ENCODE measurements around the gene SPRTN.

Gene SPRTN

DNA sequence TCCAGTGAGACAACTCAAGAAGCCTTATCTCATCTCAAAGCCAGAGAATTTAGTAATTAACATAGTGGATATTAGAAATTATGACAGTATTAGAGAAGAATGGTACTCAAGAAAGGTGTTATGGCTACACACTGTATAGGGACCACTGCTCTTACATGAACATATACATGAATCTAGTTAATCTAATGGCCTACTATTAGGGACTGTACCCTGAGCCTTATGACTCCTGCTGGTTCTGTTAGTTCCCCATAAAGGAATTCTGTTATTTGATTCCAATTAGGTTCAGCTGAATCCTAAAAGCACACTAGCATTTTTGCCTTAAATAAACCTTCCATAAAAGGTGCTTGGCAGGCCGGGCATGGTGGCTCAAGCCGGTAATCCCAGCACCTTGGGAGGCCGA is 44.3 kb downstream of the SPRTN start:
- H3K4me1 Mint-ChIP-seq (ENCODE audit: low read depth), result peaks cover 42% of the 10 kb centered on the region
- no peak overlapping the region for H3K4me3 Mint-ChIP-seq

DNA sequence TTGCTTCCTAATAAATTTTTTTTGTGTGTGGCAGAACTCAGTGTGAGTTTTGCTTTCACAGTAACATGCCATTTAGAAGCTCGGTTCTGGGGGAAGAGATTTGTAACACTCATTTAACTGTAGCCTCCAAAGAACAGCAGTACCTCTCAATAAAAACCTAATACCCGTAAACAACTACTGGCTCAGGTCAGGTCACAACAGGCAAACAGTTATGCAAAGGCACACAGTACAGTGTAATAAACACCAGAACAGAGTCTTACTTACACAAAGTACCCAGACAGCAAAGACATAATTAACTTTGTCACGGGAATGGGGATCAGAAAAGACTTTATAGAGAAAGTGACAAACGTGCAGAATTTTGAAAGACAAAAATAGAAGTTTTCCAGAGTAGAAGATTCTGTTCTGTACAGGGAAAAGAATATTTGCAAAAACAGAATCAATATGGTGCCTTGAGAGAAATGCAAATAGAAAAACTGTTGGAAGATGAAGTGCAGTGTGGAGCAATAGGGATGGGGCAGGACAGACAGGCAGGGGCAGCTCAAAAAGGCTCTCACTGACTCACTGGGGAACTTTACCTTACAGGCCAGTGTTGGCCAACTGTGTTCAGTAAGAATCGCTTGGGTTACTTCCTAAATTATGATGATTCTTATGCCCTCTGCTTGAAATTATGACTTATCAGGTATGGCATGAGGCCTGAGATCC is 45.2 kb downstream of the SPRTN start:
- H3K4me1 Mint-ChIP-seq (ENCODE audit: low read depth), result peaks cover 42% of the 10 kb centered on the region
- DNase-seq, result no peak
- H3K9me3 Mint-ChIP-seq, result no peaks in the 10 kb centered on the region
- no peak overlapping the region for H3K27ac Mint-ChIP-seq
- H3K27me3 Mint-ChIP-seq, result no peaks in the 10 kb centered on the region
- peaks cover 4% of the 10 kb centered on the region for H3K36me3 Mint-ChIP-seq (ENCODE audit: low read depth)
- H3K4me3 Mint-ChIP-seq, result no peak overlapping the region

More for the DNA sequence above, 44.3 kb downstream of the SPRTN start:
- DNase-seq, result no peak
- Mint-ChIP-seq H3K9me3 (no peaks in the 10 kb centered on the region), H3K27ac (no peak overlapping the region), H3K27me3 (no peaks in the 10 kb centered on the region), H3K36me3 (ENCODE audit: low read depth) (peaks cover 4% of the 10 kb centered on the region)

DNA sequence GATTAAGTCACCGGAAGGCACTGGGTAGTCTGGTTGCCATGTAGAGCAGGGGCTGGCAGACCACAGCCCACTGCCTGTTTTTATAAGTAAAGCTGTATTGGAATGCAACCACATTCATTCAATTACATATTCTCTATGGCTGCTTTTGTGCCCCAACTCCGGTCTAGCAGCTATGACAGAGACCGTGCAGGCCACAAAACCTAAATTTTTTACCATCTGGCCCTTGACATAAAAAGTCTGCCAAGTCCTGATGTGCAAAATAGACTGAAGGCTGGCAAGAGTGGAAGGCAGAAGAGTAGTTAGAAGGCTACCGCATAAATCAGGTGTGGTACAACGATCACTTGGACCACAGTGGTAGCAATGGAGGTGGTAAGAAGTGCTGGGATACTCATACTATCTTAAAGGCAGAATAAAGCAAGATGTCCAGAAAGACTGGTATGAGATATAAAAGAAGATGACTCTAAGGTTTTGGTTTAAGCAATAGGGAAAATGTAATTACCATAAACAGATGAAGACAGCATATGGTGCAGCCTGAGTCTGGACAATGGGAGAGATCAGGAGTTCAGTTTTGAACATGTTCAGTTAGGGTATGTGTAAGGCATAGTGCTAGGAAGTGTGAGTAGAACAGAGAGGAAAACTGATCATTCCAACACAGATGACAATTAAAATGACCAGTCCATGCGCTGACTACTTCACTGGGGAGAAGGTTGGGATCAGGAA is 46.8 kb downstream of the SPRTN start:
- Mint-ChIP-seq H3K4me3 (no peak overlapping the region), H3K36me3 (ENCODE audit: low read depth) (peaks cover 5% of the 10 kb centered on the region), H3K4me1 (ENCODE audit: low read depth) (peaks cover 38% of the 10 kb centered on the region), H3K27ac (no peak overlapping the region), H3K9me3 (no peaks in the 10 kb centered on the region), H3K27me3 (no peaks in the 10 kb centered on the region)
- no peak for DNase-seq

DNA sequence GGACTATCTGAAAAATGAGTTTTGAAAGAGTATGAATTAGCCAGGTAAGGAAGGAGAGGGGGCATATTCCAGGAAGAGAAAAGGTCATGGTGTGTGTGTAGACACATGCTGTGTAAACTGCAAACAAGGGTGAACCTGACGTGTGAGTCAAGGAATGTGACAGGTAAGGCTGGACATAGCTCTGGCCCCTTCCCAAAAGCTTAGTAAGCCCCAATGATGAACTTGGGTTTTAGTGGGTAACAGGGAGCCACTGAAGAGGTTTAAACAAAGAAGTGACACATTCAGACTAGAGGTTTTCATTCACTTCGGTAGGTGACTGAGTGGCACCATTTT is 47.3 kb downstream of the SPRTN start:
- Mint-ChIP-seq H3K27ac (no peak overlapping the region), H3K36me3 (ENCODE audit: low read depth) (peaks cover 6% of the 10 kb centered on the region), H3K4me1 (ENCODE audit: low read depth) (peaks cover 41% of the 10 kb centered on the region), H3K27me3 (no peaks in the 10 kb centered on the region), H3K9me3 (no peaks in the 10 kb centered on the region), H3K4me3 (no peak overlapping the region)
- DNase-seq, result no peak

DNA sequence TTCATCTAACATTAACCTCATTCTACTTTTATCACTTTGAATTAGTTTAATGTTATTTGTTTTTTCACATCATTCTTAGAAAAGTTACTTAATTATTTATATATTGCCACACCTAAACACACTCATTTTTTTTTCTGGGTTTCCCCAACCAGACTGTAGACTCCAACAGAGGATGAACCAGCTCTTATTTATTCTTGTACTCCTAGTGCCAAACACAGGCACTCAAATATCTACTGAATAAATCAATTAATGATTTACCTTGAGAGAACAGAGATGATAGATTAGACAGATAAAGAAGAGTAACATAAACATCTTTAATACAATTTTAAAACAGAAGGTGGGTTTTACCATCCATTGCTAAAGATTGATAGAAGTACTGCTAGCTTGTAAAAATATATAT is 48.4 kb downstream of the SPRTN start:
- Mint-ChIP-seq H3K27me3 (no peaks in the 10 kb centered on the region), H3K4me3 (no peak overlapping the region), H3K4me1 (ENCODE audit: low read depth) (peaks cover 45% of the 10 kb centered on the region), H3K36me3 (ENCODE audit: low read depth) (peaks cover 6% of the 10 kb centered on the region), H3K9me3 (no peaks in the 10 kb centered on the region), H3K27ac (no peak overlapping the region)
- no peak for DNase-seq

DNA sequence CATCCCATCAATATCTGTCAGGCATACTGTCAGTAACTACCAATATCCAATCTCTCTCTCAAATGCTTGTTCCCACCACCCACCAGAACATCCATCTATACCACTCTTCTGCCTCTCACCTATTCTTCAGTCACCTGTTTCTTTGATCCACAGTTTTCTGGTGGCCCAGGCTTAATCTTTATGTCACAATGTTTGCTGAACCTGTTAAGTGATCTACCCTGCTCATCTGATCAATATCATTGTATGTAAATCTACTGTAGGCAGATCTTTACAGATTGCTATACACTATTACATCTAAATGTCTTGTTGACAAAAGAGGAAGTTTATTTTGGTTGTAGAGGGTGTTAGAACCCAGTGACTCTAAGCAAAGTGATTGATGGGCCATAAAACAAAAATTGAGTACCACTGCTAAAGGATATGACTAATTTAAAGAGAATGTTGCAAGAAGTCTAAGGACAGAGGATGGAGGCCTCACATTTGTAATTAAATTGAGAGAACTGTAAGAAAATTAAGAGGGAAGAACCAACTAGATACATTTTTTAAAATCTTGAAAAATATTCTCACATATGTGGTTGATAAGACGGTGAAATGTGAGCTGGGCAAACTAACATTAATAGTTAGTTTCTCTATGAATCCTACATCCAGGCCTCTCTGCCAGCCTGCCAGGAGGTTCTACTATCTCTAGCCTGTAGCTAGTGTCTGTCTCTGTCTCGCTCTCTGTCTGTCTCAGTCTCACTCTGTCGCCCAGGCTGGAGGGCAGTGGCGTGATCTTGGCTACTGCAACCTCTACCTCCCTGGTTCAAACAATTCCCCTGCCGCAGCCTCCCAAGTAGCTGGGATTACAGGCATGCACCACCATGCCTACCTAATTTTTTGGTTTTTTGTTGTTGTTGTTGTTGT is 49.9 kb downstream of the SPRTN start:
- no peak overlapping the region for H3K4me3 Mint-ChIP-seq

DNA sequence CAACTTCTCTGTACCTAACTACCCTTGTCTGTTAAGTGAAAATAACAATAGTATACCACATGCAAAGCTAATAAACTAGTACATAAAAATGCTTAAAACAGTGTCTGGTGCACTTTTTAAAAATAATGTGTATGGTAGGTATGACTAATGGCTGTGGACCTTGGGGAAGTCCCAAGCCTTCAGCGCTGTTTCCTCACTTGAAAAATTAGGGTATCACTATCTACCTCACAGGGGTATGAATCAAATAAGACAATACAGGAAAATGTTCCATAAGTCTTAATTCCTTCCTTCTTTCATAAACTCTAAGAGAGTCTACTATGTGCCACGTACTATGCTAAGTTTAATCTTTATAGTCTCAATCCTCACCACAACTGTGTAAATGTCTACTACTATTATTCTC is 52.0 kb downstream of the SPRTN start:
- Mint-ChIP-seq H3K27ac (peak overlapping the region; percentile 56), H3K9me3 (no peaks in the 10 kb centered on the region), H3K4me1 (ENCODE audit: low read depth) (peaks cover 57% of the 10 kb centered on the region), H3K36me3 (ENCODE audit: low read depth) (peaks cover 8% of the 10 kb centered on the region), H3K27me3 (no peaks in the 10 kb centered on the region), H3K4me3 (no peak overlapping the region)
- no peak for DNase-seq

More for the DNA sequence above, 49.9 kb downstream of the SPRTN start:
- no peaks in the 10 kb centered on the region for H3K9me3 Mint-ChIP-seq
- H3K36me3 Mint-ChIP-seq (ENCODE audit: low read depth), result peaks cover 6% of the 10 kb centered on the region
- no peak for DNase-seq
- H3K27ac Mint-ChIP-seq, result peak overlapping the region; percentile 73
- H3K27me3 Mint-ChIP-seq, result no peaks in the 10 kb centered on the region
- peaks cover 45% of the 10 kb centered on the region for H3K4me1 Mint-ChIP-seq (ENCODE audit: low read depth)

DNA sequence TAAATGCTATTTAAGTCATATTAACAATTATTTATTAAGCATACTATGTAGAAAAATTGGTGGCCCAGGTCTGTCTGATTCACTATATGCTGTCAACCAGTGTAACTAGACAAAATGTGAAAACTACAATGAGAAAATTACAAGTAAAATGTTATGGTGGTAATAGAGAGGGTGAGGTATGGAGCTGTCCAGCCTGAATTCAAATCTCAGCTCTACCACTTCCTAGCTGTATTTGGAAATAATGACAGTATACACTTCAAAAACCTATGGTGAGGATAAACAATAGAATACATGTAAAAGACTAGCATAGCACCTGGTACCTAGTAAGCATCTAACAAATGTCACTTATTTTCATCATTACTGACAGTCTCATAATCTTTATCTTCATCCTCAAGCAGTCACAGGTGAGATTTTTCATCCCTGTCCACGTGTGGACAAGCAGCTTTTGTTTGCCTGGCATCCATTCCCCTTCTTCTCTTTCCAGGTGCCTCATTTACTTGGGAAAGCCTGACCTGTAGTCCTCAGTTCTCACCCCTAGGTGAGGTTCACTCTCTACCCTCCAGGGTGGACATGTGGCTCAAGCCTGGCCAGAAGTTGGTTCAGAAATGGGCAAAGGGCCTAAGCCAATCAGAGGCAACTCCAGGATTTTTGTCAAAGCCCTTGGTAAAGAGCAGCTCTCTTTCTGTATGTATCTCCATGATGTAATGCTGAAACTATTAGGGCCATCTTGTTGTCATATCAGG is 54.5 kb downstream of the SPRTN start:
- Mint-ChIP-seq H3K4me3 (no peak overlapping the region), H3K27me3 (no peaks in the 10 kb centered on the region), H3K4me1 (ENCODE audit: low read depth) (peaks cover 67% of the 10 kb centered on the region)

DNA sequence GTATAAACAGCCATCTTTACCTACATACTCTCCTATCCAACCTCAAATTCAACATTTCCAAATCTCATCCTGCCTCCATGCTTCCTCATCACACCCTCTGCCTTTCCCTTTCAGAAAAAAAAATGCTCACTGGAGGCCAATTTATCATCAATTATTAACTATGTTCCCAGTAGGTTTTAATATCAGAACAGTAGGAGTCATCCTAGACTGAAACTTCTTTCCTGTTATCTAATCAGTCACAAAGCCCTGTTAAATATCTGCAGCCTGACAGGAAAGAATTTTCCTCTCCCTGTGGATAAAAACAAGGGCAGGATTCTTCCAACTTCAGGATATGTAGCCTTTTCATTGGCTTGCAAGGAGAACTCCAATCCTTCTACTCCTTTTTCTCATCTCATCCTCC is 55.6 kb downstream of the SPRTN start:
- H3K4me1 Mint-ChIP-seq (ENCODE audit: low read depth), result peaks cover 65% of the 10 kb centered on the region
- DNase-seq, result no peak
- H3K27ac Mint-ChIP-seq, result no peak overlapping the region
- peaks cover 10% of the 10 kb centered on the region for H3K36me3 Mint-ChIP-seq (ENCODE audit: low read depth)
- no peaks in the 10 kb centered on the region for H3K27me3 Mint-ChIP-seq
- H3K4me3 Mint-ChIP-seq, result no peak overlapping the region
- no peaks in the 10 kb centered on the region for H3K9me3 Mint-ChIP-seq

More for the DNA sequence above, 54.5 kb downstream of the SPRTN start:
- DNase-seq, result no peak
- H3K36me3 Mint-ChIP-seq (ENCODE audit: low read depth), result peaks cover 10% of the 10 kb centered on the region
- no peaks in the 10 kb centered on the region for H3K9me3 Mint-ChIP-seq
- peak overlapping the region; percentile 7 for H3K27ac Mint-ChIP-seq

DNA sequence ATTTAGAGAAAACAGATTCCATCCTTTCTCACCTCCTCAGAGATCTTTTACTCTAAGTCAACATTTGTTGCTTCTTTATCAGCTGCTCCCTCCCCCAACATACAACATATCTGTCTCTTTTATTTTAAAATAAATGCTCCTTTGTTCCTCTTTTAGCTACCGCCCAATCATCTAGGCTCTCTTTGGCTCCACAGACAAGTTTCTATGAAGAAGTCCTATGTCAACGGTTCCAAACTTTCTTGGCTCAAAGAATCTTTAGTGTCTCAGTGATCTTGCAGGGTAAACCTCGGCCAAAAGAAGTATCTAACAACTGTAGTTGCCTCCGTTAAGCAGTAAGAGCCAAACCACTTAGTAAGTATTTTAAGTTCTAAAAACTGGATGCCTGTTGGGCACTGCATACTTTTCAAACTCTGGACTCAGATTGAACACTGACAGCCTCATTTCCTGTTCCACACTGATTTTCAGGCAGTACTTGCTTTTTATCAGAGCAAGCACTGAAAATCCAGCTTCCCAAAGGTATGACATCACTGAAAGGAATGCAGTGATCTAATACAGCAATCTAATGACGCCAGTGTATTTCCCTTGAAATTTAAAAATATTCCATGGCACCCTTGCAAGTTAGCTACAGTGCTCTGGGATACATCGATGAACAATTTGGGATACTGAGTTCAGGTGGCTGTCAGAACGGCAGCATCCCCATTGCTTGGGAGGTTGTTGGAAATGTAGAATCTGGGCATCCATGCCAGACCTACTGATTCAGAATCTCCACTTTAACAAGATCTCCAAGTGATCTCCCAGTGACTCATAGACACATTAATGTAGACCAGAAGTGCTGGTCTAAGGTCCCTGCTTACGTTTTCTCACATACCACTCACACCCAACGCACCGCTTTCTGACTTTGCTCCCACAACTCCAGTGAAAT is 57.2 kb downstream of the SPRTN start:
- Mint-ChIP-seq H3K9me3 (no peaks in the 10 kb centered on the region), H3K27me3 (no peaks in the 10 kb centered on the region), H3K36me3 (ENCODE audit: low read depth) (peaks cover 5% of the 10 kb centered on the region), H3K27ac (no peak overlapping the region), H3K4me3 (no peak overlapping the region), H3K4me1 (ENCODE audit: low read depth) (peaks cover 66% of the 10 kb centered on the region)
- no peak for DNase-seq

DNA sequence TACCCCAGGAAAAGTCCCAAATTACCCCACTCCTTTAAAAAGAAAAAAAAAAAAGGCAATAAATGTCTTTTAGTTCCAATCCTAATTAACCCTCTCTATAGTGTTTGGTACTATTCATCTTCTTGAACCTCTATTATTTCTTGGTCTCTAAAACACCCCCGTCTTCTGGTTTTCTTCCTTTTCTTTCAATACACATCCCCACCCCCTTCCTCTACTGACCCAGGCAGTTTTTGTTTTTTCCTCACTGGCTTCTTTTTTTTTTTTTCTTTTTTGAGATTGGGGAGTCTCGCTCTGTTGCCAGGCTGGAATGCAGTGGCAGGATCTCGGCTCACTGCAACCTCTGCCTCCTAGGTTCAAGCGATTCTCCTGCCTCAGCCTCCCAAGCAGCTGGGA is 57.9 kb downstream of the SPRTN start:
- H3K9me3 Mint-ChIP-seq, result no peaks in the 10 kb centered on the region
- DNase-seq, result no peak
- H3K4me3 Mint-ChIP-seq, result no peak overlapping the region
- H3K27ac Mint-ChIP-seq, result peak overlapping the region; percentile 39
- H3K4me1 Mint-ChIP-seq (ENCODE audit: low read depth), result peaks cover 63% of the 10 kb centered on the region
- H3K27me3 Mint-ChIP-seq, result no peaks in the 10 kb centered on the region
- H3K36me3 Mint-ChIP-seq (ENCODE audit: low read depth), result peaks cover 5% of the 10 kb centered on the region

DNA sequence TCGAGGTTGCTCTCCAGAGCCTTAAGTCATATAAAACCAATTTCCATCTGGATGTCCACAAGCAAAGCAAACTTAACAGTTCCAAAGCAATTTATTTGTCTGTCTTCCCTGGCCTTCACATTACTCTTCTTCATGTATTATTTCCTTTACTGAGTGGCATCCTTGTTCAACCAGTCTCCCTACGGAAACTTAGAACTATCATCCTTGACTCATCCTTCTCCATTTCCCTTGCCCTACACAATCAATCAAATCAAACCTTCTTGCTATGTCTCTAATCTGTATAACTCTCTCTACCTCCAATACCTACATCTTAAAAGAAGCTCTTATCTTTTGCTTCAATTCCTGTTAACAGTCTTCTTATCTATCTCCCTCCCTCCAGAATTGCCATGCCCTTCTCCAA is 58.5 kb downstream of the SPRTN start:
- Mint-ChIP-seq H3K36me3 (ENCODE audit: low read depth) (peaks cover 5% of the 10 kb centered on the region), H3K27ac (no peak overlapping the region)

DNA sequence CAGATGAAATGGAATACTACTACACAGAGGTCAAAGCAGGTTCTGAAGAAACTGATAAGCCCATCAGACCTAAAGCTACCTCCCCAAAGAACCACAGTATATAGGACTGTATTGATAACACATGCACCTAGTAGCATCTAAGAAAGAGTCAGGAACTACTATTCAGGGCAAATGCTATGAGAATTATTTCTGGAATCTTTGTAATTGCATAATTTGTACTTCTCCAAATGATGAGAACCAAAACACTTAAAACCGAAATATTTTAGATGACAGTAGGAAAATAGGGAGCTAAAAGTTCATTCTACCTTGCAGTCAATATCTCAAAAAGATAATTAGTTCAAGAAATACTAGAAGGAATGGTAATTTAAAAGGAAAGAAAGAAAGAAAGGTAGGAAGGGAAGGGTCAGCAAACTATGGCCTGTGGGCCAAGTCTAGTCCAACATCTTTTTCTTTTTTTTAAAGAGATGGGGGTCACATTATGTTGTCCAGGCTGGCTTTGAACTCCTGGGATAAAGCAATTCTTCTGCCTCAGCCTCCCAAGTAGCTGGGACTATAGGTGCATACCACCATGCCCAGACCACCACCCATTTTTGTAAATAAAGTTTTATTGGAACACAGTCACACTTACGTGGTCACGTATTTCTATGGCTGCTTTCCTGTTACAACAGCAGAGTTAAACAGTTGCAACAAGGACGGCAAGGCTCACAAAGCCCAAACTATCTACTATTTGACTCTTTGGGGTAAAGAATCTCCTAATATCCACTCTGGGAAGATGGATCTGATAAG is 60.0 kb downstream of the SPRTN start:
- H3K4me3 Mint-ChIP-seq, result no peak overlapping the region
- H3K27ac Mint-ChIP-seq, result no peak overlapping the region
- H3K36me3 Mint-ChIP-seq (ENCODE audit: low read depth), result peaks cover 7% of the 10 kb centered on the region
- H3K4me1 Mint-ChIP-seq (ENCODE audit: low read depth), result peaks cover 55% of the 10 kb centered on the region
- H3K27me3 Mint-ChIP-seq, result no peaks in the 10 kb centered on the region
- no peak for DNase-seq
- H3K9me3 Mint-ChIP-seq, result no peaks in the 10 kb centered on the region

More for the DNA sequence above, 58.5 kb downstream of the SPRTN start:
- no peaks in the 10 kb centered on the region for H3K9me3 Mint-ChIP-seq
- H3K4me1 Mint-ChIP-seq (ENCODE audit: low read depth), result peaks cover 63% of the 10 kb centered on the region
- no peak overlapping the region for H3K4me3 Mint-ChIP-seq
- H3K27me3 Mint-ChIP-seq, result no peaks in the 10 kb centered on the region
- no peak for DNase-seq
